ENCODE data around the gene XAGE5. TPM values are rescaled to one million over a fixed set of nuclear protein-coding genes. Genes with fewer than 3 reads are reported as not detected.

XAGE5 gene
- total and polyA plus RNA-seq, 2 donors from 2014 or later, result not detected

GRCh38 chrX:52865343-52865998, 54.4 kb downstream of the XAGE5 start:
- DNase-seq (peak in 2 of 5 donors; percentile 22 to 32), FAIRE-seq (peak; percentile 32)
- intact Hi-C loops (cut with DNase I), result no loop called here
- Histone ChIP-seq H3K36me3 (ENCODE audit: control insufficient read depth in 2 of 3, insufficient read depth in 3 of 3, low read length in 3 of 3) (no peaks in the 10 kb centered on the region), H3K27ac (ENCODE audit: low read depth in 2 of 2, low read length in 2 of 2) (peak overlapping the region; percentile 20 to 43), H3K9ac (ENCODE audit: low read length in 3 of 3) (no peak overlapping the region), H3K4me1 (ENCODE audit: control insufficient read depth in 2 of 3, insufficient read depth in 2 of 3, low read depth in 1 of 3, low read length in 3 of 3) (no peaks in the 10 kb centered on the region), H3K9me3 (ENCODE audit: control insufficient read depth in 2 of 3, insufficient read depth in 1 of 3, low read length in 3 of 3) (no peaks in the 10 kb centered on the region), H3K4me3 (ENCODE audit: low read length in 3 of 3) (no peak overlapping the region), H3K27me3 (ENCODE audit: control insufficient read depth, insufficient read depth, low read length) (no peaks in the 10 kb centered on the region)
- no peak for TF ChIP-seq CTCF (IDR thresholded peaks at IDR 0.05; ENCODE audit: borderline replicate concordance, extremely low read depth, insufficient read depth)

Other genes with a start within 250 kb of the XAGE5 start
- not detected for gene SSX7, start 156.4 kb upstream of the XAGE5 start, total RNA-seq
- gene SSX7, start 156.4 kb upstream of the XAGE5 start, polyA plus RNA-seq (ENCODE audit: insufficient read depth, low read depth, low replicate concordance), result not detected
- gene SSX2, start 104.1 kb upstream of the XAGE5 start, total RNA-seq, result not detected
- not detected for gene SSX2, start 104.1 kb upstream of the XAGE5 start, polyA plus RNA-seq (ENCODE audit: insufficient read depth, low read depth, low replicate concordance)
- not detected for gene SSX2B, start 60.0 kb upstream of the XAGE5 start, total RNA-seq
- not detected for gene SSX2B, start 60.0 kb upstream of the XAGE5 start, polyA plus RNA-seq (ENCODE audit: insufficient read depth, low read depth, low replicate concordance)
- gene SPANXN5, start 13.9 kb upstream of the XAGE5 start, total RNA-seq, result not detected
- not detected for gene SPANXN5, start 13.9 kb upstream of the XAGE5 start, polyA plus RNA-seq (ENCODE audit: insufficient read depth, low read depth, low replicate concordance)
- gene XAGE3, start 56.8 kb downstream of the XAGE5 start, total RNA-seq, result not detected
- gene XAGE3, start 56.8 kb downstream of the XAGE5 start, polyA plus RNA-seq (ENCODE audit: insufficient read depth, low read depth, low replicate concordance), result not detected
- 15.2 TPM for gene FAM156B, start 86.0 kb downstream of the XAGE5 start, total RNA-seq
- 13.1 TPM for gene FAM156B, start 86.0 kb downstream of the XAGE5 start, polyA plus RNA-seq (ENCODE audit: insufficient read depth, low read depth, low replicate concordance)
- 20.5 TPM for gene FAM156A, start 147.2 kb downstream of the XAGE5 start, total RNA-seq
- 9.9 TPM for gene FAM156A, start 147.2 kb downstream of the XAGE5 start, polyA plus RNA-seq (ENCODE audit: insufficient read depth, low read depth, low replicate concordance)
- 5.4 TPM for gene GPR173, start 237.5 kb downstream of the XAGE5 start, total RNA-seq
- 1.7 TPM for gene GPR173, start 237.5 kb downstream of the XAGE5 start, polyA plus RNA-seq (ENCODE audit: insufficient read depth, low read depth, low replicate concordance)

Measured in kidney (tissue), 14 donors.